ENCODE results near the gene CAMK1G.

DNA sequence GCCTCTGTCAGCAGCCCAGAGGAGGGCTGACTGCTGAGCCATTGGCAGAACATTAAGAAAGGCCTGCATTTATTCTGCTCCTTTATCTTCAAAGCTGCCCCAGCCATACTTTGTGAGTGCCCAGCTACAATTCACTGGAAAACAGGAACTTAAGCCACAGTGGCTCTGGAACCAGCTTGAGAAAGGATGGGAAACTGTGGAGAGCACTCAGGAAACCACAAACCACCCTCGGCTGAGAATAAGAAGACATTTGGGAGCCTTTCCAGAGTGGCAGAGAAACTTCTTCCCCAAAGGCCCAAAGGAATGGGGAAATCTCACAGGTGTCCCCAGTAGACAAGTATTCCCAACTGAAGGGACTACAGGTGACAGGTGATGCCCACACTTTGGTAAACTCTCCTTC is 66.9 kb downstream of the CAMK1G start:
- TF ChIP-seq CTCF (conservative IDR thresholded peaks at IDR 0.05; ENCODE audit: low read depth, low read length) = no peak
- no peak for TF ChIP-seq EZH2 (IDR thresholded peaks at IDR 0.05; ENCODE audit: borderline replicate concordance, low read depth, low read length, poor library complexity, severe bottlenecking)

Measured in A673 (cell line).